Suppressor macrophage (primary cell): ENCODE data around the gene SHMT2.
A peak's percentile ranks its signal among the peaks of the same experiment; 100 is the strongest.

Source experiments
- DNase-seq, 4 experiments: peaks; one replicate each; pipeline ENCODE4 v3.0.0-alpha.2; 2020 to 2022

The SHMT2 gene

DNA sequence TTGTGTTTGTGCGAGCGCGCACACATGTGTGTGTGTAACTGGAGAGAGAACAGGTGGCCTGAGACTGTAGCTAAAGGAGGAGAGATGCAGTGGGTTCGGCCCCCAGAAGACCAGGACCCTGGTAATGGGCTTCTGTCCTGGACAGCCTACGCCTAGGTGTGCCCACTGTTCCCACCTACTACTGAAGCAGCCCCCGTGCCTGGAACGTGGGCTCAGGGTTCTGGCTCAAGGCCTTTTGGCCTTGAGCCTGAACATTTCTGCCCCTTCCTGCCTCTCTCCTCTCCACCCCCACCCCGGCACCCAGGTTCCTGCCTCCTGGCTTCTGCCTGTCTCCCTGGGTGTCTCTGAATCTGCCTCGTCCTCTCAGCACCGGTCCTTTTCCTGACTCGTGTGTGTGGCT, 14.4 kb upstream of the SHMT2 start:
- peak in 1 of 4 experiments; percentile 24 for DNase-seq

DNA sequence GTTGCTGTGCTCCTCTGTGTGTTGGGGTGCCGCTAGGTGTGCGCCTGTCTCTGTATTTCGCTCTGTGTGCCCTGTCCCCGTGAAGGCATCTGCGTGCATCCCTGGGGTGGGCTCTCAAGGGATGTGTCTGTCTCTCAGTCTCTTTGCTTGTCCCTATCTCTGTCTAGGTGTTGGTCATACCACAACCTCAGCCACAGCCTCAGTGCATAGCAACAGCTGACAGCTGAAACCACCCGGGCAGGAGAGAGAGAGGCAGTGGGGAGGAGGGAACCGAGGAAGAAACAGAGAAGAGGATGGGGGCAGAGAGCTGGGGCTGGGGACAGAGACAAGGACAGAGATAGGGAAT, 13.9 kb upstream of the SHMT2 start:
- DNase-seq = peak in 2 of 4 experiments; percentile 28 to 37

DNA sequence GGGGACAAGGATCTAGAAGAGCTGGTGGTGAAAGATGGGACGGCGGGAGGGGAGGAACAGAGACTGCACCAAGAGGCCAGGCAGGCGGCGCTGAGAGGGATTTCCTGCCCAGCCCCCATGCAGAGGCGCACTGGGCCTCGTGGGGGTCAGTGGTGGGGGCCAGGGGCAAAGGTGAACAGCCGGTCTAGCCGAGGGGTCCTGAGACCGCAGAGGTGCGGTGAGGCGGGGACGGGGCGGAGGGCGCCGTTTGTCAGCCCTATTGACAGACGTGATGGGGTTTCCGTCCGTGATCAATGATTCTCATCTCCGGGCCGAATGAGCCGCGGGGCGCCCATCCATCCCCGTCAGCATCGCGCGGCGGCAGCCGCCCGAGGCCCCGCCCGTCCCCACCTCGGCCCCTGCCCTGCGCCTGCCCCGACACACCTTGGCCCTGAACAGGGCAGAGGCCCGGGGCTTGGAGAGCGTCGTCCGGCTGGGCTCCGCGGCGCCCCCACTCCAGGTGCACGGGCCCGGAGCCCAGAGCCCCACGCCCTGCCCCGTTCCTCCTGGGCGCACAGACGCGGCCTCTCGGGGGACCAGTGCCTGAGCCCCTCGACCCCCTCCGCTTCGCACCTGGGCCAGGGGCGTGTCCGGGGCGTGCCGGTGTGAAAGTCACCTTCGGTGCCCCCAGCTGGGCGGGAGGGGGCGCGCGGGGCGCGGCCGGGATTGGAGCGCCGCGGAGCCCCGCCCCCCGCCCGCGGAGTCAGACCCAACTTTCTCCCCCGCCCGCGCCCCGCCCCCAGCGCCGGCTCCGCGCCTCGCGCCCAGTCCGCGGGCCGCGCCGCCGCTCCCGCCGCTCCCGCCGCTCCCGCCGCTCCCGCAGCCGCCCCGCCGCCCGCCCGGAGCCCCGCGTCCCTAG, 13.2 kb upstream of the SHMT2 start, which contains the start of gene NXPH4:
NXPH4 (plus strand) TSS at position 781 of the 898 bp plus-strand sequence. CDS start 176 bp downstream, outside the sequence.
- DNase-seq = peak in 1 of 4 experiments; percentile 26

DNA sequence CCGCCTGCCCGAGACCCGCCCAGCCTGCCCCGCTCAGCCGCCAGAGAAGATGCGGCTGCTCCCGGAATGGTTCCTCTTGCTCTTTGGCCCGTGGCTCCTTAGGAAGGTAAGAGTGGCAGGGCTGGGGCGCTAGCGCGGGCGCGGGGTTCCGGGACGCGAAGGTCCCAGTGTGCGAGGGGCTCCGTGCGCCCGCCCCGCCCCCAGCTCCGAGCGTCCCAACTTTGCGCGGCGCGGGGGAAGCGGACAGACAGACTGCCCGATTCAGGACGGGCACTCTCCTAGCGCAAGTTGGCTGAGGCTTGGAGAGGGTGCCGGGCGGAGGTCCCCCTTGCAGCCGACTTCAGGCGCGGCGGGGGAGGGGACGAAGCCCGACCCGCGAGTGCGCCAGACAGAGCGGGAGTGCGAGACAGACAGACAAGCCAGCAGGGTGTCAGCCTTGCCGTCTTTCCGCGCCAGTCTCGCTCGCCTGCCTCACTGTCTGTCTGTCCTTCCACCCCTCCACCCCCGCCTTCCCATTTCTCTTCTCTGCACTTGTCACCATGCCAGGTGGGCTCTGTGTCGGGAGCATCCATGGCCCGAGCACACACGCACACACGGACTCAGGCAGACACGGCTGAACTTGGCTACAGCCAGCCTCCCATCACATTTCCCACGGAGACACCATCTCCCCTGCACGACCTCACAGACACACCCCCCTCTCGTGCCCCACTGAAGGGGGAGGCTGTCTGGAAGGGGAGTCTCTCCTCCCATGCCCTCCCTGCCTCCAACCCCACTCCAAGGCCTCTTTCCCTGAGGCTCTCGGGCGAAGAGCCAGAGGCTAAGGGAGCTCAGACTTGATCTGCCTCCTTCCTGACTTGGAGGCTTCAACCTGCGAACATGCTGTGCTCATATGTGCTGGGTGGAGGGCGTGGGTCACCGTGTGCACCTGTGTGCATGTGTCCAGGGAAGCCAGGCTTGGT, 12.3 kb upstream of the SHMT2 start:
- DNase-seq = peak in 3 of 4 experiments; percentile 36 to 55 (median 43)

DNA sequence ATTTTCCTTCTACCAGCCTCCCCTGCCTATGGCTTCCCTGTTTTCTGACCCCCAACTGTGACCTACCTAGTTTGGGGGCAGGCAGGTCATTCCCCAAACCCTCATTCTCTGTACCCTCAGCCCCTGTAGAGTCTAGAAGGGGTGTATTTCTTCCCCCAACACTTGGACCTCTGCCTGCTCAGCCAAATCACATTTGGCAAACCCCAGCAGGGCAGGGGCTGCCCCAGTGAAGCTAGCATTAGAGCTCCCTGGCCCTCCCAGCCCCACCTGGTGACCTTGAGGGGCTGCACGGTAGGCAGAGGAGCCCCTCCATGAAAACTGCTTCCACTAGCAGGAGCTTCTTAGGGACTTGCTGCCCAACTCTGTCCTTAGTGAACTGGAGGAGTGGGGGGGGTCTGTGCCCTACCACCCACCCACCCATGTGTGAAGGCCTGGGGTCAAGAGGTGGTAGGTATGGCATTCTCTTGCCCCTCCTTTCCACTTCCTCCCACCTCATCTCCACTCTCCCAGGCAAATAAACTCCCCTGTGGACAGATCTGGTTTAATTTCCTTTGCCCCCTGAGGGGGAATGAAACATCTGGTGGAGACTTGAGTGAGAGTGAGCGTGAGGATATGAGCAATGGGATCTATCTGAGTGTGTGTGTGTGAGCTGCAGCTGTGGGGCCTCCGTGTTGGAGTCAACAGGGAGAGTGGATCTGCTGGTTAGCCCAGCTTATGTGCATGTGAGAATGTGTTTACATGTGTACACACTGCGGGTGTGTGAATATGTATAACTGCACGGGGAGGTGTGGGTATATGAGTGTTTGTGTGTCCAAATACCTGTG, 11.3 kb upstream of the SHMT2 start:
- DNase-seq = no peak

DNA sequence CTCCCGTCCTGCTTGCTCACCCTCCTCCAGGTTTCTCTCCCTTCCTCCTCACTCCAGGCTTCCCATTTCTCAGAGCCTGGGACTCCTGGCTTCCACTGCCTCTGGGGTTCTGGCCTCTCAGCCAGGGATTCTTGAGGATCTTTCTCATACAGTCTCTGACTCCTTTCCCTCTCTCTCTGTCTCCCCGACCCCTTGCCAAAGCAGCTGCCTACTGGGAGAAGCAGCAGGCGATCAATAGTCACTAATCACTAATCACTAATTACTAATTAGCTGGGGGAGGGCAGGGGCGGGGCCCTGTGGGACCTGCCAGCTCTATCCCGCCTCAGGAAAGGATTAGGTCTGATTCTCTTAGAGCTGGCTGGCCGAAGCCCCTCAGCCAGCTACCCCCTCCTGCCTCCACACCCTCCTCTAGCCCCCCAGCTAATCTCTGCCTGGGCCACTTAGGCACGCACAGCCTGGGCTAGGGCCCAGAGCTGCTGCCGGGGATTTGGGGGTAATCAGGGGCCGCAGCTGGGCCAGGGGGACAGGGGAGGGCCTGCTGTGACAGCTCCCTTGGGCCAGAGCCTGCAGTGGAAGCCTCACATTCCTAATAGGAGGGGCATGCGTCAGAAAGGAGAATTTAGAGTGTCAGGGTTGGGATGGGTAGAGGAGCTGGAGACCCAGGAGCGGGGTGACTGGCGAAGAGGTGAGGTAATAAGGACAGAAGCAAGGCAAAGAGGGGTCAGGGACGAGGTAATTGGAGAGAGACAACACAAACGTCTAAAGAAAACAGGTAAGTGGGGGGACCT, 10.1 kb upstream of the SHMT2 start:
- no peak for DNase-seq

DNA sequence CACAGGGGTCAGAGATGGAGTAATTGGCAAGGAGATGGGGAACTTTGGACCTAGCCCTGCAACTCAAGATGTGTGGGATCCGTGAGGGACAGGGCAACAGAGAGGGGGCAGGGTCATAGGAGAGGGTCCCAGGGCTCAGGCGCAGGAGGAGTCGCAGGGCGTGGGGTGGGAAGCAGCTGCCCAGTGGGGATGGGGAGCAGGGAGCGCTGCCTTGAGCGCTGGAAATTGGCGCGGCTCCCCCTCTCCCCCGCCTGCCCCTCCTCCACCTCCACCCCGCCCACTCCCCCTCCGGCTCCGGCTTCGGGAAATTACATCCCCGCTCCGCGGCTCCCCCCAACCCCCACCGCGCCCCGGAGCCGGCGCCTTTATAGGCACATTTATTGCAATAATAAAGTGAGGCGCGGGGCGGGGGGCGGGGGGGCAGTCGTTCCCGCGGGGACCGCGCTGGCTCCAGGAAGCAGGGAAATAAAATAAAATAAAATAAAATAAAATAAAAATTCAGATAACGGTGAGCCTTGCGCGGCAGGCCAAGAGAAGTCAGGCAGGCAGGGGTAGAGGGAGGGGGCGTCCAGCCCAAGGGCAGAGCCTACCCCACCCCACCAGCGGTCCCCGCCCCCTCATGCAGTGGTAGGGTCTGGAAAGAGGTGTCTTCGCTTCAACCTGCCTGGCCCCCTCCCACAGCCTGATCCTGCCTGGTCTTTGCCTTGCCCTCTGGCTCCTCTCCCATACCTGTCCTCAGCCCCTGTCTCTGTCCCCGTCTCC, 9.3 kb upstream of the SHMT2 start:
- no peak for DNase-seq

DNA sequence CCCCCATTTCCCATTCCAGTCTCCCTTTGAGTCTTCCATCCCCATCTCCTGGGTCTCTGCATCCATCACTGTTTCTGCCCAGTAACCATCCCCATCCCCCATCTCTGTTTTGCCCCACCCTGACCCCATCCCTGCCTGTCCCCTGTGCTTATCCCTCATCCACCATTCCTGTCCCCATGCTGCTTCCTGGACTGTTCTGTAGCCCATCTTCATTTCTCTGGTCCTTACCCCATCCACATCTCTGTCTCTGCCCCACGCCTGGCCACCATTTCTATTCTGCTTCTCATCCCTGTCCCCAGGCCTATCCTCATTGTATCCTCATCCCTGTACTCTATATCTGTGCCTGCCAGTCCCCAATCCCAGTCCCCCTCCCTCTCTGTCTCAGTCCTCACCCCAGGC, 8.7 kb upstream of the SHMT2 start:
- no peak for DNase-seq

DNA sequence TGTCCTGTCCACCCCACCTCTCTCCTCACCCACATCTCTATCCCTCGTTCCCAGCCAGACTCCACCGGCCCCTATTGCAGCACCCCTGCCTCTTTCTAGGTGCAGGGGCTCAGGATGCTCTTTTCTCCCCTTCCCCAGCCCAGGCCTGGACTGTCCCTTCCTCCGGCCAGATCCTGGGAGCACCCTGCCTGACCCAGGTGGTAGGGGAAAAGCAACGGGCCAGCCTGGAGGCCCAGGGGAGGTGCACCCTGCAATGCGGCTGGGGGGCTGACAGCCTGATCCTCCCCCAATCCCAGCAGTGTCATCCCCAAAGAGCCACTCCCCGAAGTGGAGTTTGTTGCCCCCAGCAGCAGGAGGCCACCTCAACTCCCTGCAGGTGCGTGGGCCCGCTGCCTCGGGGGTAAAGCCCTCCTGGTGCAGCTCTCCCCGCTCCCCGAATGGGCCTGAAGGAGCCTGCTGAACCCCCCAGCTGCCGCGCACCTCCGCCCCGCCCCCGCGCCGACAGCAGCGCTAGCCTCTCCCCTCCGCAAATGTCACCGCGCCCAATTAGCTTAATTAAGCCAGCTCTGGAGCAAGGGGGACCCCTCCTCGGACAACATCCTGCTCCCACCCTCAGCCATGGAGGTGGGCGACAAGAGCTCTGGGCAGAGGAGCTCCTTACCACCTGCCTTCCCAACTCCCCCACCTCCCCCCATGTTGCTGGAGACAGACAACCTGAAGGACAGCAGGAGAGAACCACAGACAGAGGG, 8.2 kb upstream of the SHMT2 start:
- no peak for DNase-seq

DNA sequence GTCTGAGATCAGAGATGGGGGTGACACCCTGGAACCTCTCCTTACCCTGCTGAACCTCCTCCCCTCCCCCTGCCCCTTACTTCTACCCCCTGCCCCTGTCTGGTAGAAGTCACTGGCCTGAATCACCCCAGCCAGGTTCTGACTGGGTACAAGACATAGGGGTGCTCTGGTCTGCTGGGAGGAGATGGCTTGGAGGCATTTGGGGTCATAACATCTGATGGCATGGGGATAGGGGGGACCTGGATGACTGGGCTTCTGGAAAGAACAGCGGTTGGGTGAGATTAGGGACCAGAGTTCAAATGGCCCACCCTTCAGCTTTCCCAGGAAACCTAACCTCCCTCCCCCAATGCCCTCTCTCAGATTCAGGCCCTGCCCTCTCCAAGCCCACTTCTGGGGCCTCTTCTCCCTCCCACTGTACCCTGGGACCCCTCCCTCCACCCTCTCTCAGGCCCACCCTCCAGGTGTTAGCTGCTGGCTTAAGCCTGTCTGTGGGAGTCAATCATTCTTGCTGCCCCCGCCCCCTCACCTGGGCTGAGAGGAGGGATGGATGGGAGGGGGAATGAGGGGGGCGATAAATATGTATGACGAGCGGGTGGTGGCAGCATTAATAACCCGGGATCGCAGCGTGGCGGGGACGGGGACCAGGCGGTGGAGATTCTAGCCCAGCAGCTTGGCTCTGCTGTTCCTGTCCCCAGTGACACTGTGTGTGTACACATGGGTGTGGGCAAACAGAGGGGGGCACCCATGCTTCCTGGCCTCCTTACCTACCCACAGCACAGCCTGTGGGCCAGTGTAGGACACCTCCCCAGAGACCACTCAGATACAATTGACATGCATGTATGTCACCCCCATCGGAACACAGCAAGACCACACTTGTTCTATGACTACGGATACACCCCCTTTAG, 7.0 kb upstream of the SHMT2 start:
- no peak for DNase-seq

DNA sequence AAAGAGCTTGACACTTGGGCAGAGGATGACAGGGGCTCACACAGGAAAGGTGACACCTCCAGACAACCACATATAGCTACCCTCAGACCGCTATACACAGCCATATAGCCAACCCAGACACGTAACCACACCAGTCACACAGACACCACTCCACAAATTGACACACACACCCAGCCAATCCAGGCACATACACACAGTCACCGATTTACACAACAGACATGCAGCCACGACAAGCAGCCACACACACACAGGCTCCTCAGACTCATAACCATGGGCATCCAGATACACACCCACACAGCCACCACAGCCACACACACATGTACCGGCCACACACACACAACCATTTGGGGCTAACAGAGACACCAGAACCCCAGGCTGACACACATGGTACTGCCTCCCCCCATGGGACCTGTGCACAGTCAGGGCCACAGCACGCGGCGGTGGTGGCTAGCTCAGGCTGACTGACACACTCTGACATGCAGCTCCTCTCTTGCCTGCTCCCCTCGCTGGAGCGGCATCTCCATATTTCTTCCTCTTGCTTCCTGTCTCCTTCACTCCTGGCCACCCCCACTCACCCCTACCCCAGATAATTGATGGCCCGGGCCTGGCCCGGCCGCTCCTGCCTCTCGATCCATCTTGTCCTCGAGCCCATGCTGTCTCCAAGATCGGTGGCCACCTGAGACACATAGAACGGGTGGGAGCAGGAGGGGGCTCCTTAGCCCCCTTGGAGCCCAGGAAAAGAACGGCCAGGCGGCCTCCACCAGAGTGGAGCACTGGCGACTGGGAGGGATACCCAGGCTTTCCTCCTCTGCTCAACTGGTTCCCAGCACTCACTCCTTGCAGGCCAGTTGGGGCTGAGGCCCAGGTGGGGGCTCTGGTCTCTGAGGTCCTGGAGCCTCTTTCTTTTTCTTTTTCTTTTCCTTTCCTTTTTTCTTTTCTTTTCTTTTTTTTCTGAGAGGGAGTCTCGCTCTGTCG, 6.0 kb upstream of the SHMT2 start:
- DNase-seq = no peak

DNA sequence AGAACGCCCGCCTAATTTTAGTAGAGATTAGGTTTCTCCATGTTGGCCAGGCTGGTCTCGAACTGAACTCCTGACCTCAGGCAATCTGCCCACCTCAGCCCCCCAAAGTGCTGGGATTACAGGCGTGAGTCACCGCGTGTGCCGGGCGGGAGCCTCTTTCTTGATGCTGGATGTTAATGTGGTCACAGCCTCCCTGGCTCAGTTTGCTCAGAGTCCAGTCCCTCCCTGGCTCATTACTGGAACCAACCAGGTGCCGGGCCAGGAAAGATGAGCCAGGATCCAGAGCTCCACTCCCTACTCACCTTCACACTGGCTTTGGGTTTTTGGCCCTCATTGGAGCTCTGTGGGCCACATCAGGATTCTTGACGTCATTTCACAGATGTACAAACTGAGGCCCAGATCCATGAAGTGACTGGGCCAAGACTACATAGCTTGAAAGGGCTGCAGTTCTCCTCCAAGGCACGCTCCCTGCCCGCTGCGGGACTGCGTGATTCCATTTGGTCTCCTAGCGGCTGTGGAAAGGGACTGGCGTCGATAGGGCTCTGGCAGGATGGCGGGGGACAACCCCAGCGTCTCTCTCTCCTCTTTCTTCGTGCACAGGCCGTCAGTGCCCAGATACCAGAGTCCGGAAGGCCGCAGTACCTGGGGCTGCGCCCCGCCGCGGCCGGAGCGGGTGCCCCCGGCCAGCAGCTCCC, 5.1 kb upstream of the SHMT2 start:
- DNase-seq = no peak

DNA sequence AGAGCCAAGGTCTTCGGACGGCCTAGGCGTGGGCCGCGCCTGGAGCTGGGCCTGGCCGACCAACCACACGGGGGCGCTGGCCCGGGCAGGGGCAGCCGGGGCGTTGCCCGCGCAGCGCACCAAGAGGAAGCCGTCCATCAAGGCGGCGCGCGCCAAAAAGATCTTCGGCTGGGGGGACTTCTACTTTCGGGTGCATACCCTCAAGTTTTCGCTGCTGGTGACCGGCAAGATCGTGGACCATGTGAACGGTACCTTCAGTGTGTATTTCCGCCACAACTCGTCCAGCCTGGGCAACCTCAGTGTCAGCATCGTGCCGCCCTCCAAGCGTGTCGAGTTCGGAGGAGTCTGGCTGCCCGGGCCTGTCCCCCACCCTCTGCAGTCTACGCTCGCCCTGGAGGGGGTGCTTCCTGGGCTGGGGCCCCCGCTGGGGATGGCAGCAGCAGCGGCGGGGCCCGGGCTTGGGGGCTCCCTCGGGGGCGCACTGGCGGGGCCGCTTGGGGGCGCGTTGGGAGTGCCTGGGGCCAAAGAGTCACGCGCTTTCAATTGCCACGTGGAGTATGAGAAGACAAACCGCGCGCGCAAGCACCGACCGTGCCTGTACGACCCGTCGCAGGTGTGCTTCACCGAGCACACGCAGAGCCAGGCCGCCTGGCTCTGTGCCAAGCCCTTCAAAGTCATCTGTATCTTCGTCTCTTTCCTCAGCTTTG, 4.4 kb upstream of the SHMT2 start:
- DNase-seq = peak; percentile 83 to 94 (median 92)

DNA sequence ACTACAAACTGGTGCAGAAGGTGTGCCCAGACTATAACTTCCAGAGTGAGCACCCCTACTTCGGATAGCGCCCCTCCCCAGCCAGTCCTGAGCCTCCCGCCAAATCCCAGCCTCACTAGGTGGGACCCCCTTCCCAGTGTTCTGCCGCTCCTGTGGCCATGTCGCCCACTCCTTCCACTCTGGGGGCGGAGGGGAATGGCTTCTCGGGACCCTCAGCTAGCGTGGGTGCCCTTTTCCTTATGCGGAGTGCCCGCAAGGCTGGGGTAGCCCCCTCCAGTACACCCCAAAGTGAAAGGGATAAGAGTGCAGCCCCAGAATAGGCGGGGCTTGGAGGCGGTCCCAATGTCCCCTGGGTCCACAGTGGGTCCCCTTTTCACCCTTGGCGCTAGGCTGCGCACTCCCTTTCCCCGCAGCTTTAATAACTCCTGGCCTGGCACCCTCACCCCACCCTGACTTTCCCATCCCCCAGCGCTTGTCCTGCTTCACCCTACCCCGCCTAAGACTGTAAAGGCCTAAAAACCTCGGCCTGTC, 3.8 kb upstream of the SHMT2 start:
- DNase-seq = no peak

DNA sequence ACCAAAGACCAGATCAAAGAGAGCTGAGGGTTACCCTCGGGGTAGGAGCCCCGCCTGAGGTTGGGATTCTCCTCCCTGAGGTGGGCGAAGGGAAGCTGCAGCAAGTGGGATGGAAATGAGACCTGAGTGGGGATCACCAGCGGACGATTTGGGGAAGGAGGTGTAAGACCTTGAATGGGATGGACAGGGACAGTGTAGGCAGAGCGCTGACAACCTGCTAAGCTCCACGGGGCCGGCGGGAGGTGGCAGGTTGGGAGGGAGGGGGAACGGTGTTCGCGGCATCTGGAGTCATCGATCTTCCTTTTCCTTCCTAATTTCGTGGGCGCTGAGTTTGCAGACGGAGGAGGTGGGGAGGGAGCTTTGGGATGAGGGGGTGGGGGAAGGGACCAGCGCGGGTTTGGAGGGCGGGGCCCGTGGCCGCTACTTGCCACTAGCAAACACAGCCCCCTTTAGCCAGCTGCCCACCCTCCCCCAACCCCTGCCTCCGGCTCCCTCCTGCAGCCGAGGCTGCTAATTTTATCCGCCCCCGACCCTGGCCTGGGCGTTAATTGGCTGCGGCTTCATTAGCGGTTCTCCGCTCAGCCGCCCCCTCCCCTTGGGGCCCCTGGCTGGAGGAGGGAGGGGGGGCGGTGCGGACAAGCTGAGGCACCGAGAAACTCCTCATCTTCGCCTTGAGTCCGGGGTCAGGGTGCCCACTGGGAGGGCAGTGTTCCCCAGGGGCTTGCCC, 2.8 kb upstream of the SHMT2 start:
- no peak for DNase-seq
